ENCODE results near the gene AP4B1. TPM values are rescaled to one million over a fixed set of nuclear protein-coding genes. Genes with fewer than 3 reads are reported as not detected.

AP4B1 gene
- total and polyA plus RNA-seq, 2 of the 13 experiments (the other 11 are each of a cell fraction or from before 2014, with no cell fraction given) = 8.5 to 12.0 TPM

DNA sequence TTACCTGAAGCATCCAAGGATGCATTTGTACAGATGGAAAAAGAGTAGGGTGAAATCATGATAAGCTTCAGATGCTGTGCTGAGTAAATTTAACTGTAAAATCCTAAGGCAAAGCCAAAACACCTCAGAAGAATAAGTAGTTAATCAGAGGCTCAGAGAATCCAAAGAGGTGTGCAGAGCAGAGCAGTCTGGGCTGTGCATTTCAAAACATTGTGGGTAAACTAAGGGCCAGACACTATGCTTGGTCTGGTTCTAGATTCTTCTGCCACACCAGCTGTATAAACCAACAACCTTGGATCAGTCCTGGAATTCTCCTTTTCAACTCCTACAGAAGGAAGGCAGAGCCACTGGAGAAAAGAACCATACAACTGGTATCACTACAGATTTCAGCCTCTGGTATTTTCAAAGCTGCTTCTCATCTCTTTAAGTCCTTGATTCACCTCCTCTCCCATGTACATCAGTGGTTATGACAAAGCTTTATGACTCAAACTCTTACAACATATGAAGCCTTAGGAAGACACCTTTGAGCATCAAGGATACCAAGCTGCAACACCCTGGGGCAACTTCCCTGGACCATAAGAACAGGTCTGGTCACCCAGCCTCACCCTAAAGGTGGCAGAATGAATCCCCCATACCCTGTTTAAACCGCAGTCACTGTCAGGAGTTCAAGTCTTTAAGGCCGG, 12.9 kb upstream of the AP4B1 start:
- Histone ChIP-seq H4K20me1 (ENCODE audit: insufficient read depth, low read length) (no peaks in the 10 kb centered on the region), H3K4me2 (ENCODE audit: low read depth, low read length) (no peak overlapping the region), H3K4me1 (ENCODE audit: insufficient read depth, low read length) (no peaks in the 10 kb centered on the region), H3K27ac (ENCODE audit: extremely low read length, insufficient read depth, low read length) (no peak overlapping the region), H3K36me3 (replicated peaks in 1 of 2; ENCODE audit: control insufficient read depth in 1 of 2, insufficient read depth in 2 of 2, low read length in 2 of 2) (0 out of 5 replicates have a peak, but pooled peaks cover 0 to 4% of the 10 kb centered on the region in 2 experiments), H2AFZ (ENCODE audit: low read length) (no peak overlapping the region), H3K79me2 (ENCODE audit: insufficient read depth, low read length) (no peaks in the 10 kb centered on the region), H3K4me3 (replicated peaks in 1 of 3; ENCODE audit: insufficient read depth in 1 of 3, low read depth in 2 of 3, low read length in 3 of 3) (no peak overlapping the region), H3K9ac (ENCODE audit: insufficient read depth, low read depth, low read length) (no peak overlapping the region), H3K27me3 (ENCODE audit: control insufficient read depth in 1 of 2, insufficient read depth in 2 of 2, low read length in 2 of 2) (peaks cover 0 to 2% of the 10 kb centered on the region in 2 experiments; a peak in 1 of 5 replicates), H3K9me3 (ENCODE audit: low read length) (no peaks in the 10 kb centered on the region)
- BruUV-seq (replicated peaks) = no TSS peak
- no peak for ATAC-seq
- no peak for FAIRE-seq
- 61% methylated on average over 2 of the region's 2 CpGs for WGBS (ENCODE audit: low lambda C conversion rate)
- ChIA-PET POLR2A (no interaction called here), CTCF (ENCODE audit: low intra/inter-chr PET ratio, low total read pairs) (no interaction called here)
- TF ChIP-seq, protein P1, sequence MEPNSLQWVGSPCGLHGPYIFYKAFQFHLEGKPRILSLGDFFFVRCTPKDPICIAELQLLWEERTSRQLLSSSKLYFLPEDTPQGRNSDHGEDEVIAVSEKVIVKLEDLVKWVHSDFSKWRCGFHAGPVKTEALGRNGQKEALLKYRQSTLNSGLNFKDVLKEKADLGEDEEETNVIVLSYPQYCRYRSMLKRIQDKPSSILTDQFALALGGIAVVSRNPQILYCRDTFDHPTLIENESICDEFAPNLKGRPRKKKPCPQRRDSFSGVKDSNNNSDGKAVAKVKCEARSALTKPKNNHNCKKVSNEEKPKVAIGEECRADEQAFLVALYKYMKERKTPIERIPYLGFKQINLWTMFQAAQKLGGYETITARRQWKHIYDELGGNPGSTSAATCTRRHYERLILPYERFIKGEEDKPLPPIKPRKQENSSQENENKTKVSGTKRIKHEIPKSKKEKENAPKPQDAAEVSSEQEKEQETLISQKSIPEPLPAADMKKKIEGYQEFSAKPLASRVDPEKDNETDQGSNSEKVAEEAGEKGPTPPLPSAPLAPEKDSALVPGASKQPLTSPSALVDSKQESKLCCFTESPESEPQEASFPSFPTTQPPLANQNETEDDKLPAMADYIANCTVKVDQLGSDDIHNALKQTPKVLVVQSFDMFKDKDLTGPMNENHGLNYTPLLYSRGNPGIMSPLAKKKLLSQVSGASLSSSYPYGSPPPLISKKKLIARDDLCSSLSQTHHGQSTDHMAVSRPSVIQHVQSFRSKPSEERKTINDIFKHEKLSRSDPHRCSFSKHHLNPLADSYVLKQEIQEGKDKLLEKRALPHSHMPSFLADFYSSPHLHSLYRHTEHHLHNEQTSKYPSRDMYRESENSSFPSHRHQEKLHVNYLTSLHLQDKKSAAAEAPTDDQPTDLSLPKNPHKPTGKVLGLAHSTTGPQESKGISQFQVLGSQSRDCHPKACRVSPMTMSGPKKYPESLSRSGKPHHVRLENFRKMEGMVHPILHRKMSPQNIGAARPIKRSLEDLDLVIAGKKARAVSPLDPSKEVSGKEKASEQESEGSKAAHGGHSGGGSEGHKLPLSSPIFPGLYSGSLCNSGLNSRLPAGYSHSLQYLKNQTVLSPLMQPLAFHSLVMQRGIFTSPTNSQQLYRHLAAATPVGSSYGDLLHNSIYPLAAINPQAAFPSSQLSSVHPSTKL (CRISPR knock-in tag; IDR thresholded peaks at IDR 0.05) = no peak
- no peak for TF ChIP-seq ZNF574 (CRISPR knock-in tag; IDR thresholded peaks at IDR 0.05)
- TF ChIP-seq ZBTB20 (CRISPR knock-in tag; IDR thresholded peaks at IDR 0.05; ENCODE audit: borderline replicate concordance, low read depth) = no peak
- intact Hi-C loops (cut with micrococcal nuclease; ENCODE audit: unreplicated experiment) (no loop called here), in situ Hi-C loops (cut with HindIII; ENCODE audit: extremely low pct_ligation_motif_present, low pct_unique_long_range_greater_than_20kb) (no loop called here)
- DNase-seq (ENCODE audit: low spot score) = no peak

Measured in HepG2 (cell line).